GM18505 (cell line): ENCODE data around the gene URGCP.
A peak's percentile ranks its signal among the peaks of the same experiment; 100 is the strongest.
"Not testable (repeated sequence)": the region's sequence is repeated elsewhere in the genome, so short reads cannot be mapped to it uniquely, and the experiment has no call there.

Experiments
- ATAC-seq: cut with Tn5 transposase; IDR thresholded peaks from one replicate; pipeline ENCODE4 v1.9.1; 2021; ENCODE audit not compliant: unreplicated experiment
- POLR2A ChIP-seq: IDR thresholded peaks from 4 replicates; pipeline ENCODE4 v1.6.1; 2011; ENCODE audit warnings: borderline replicate concordance; ENCODE audit not compliant: insufficient read depth, insufficient read length; ENCODE audit errors: extremely low read depth

URGCP gene

GRCh38 chr7:43849047-43849446 is 57.3 kb downstream of the URGCP start:
- ATAC-seq = no peak
- TF ChIP-seq POLR2A = no peak

- no peak for ATAC-seq
- no peak for TF ChIP-seq POLR2A
Observed at GRCh38 chr7:43847496-43847895, 58.9 kb downstream of the URGCP start.

GRCh38 chr7:43844662-43845061 is 61.7 kb downstream of the URGCP start:
- no peak for TF ChIP-seq POLR2A
- no peak for ATAC-seq

GRCh38 chr7:43844257-43844656 is 62.1 kb downstream of the URGCP start:
- no peak for ATAC-seq
- no peak for TF ChIP-seq POLR2A

GRCh38 chr7:43843296-43843695 is 63.1 kb downstream of the URGCP start:
- no peak for TF ChIP-seq POLR2A
- ATAC-seq = no peak

- no peak for TF ChIP-seq POLR2A
- ATAC-seq = no peak
Observed at GRCh38 chr7:43838201-43838658, 68.2 kb downstream of the URGCP start.

- TF ChIP-seq POLR2A = no peak
- peak; percentile 42 for ATAC-seq
Observed at GRCh38 chr7:43834463-43835251, 71.7 kb downstream of the URGCP start.

- not testable (repeated sequence) for ATAC-seq
Observed at GRCh38 chr7:43830917-43831316, 75.5 kb downstream of the URGCP start.
